Measurements from ENCODE around the gene CDK12. TPM values are rescaled to one million over a fixed set of nuclear protein-coding genes. Genes with fewer than 3 reads are reported as not detected.
"Not testable (repeated sequence)": the region's sequence is repeated elsewhere in the genome, so short reads cannot be mapped to it uniquely, and the experiment has no call there.

CDK12 gene
- total RNA-seq, 1 experiment from 2014 or later, result 30.4 TPM

GRCh38 chr17:39473310-39473709 lies 12.0 kb downstream of the CDK12 start:
- TF ChIP-seq EZH2phosphoT487 (IDR thresholded peaks at IDR 0.05; ENCODE audit: borderline replicate concordance, low read length) (no peak), CTCF (conservative IDR thresholded peaks at IDR 0.05; ENCODE audit: low read depth, low read length) (no peak), EZH2 (IDR thresholded peaks at IDR 0.05; ENCODE audit: low read length, unreplicated experiment) (no peak)
- H3K27ac ChIP-seq (ENCODE audit: low read length), result no peak overlapping the region
- H3K27me3 ChIP-seq (ENCODE audit: low read length), result no peaks in the 10 kb centered on the region
- H3K9me3 ChIP-seq (ENCODE audit: low read length), result no peaks in the 10 kb centered on the region
- CTCF ChIA-PET, result no interaction called here
- DNase-seq, result no peak
- no peak overlapping the region for H2AFZ ChIP-seq (ENCODE audit: low read length)
- H3K4me3 ChIP-seq (ENCODE audit: low read length), result no peak overlapping the region
- no peaks in the 10 kb centered on the region for H3F3A ChIP-seq (ENCODE audit: low read length, unreplicated experiment)
- peaks cover 21% of the 10 kb centered on the region for H3K36me3 ChIP-seq (ENCODE audit: low read depth, low read length)
- H3K9me2 ChIP-seq (replicated peaks; ENCODE audit: low read length), result no peaks in the 10 kb centered on the region
- no peak overlapping the region for H3K9ac ChIP-seq (ENCODE audit: low read length)
- no peak overlapping the region for H3K4me2 ChIP-seq (ENCODE audit: low read length)
- POLR2A ChIA-PET (ENCODE audit: unreplicated experiment), result no interaction called here
- ATAC-seq, result no peak
- H3K79me2 ChIP-seq (ENCODE audit: low read length), result peaks cover 31% of the 10 kb centered on the region
- H4K20me1 ChIP-seq (ENCODE audit: low read length), result 0 out of 2 replicates have a peak, but pooled peaks cover 6% of the 10 kb centered on the region
- BruUV-seq (replicated peaks), result no TSS peak
- intact Hi-C loops (cut with micrococcal nuclease), result no loop called here
- H3K4me1 ChIP-seq (ENCODE audit: insufficient read depth, low read length), result no peaks in the 10 kb centered on the region

GRCh38 chr17:39479631-39480030 lies 18.3 kb downstream of the CDK12 start:
- DNase-seq; H2AFZ ChIP-seq (ENCODE audit: low read length); H3K4me1 ChIP-seq (ENCODE audit: insufficient read depth, low read length); H3K4me3 ChIP-seq (ENCODE audit: low read length); intact Hi-C loops (cut with micrococcal nuclease); H3K27me3 ChIP-seq (ENCODE audit: low read length); BruUV-seq (replicated peaks); H3K4me2 ChIP-seq (ENCODE audit: low read length); H3K9me2 ChIP-seq (replicated peaks; ENCODE audit: low read length); H3K9ac ChIP-seq (ENCODE audit: low read length); ATAC-seq; H3K9me3 ChIP-seq (ENCODE audit: low read length); H3F3A ChIP-seq (ENCODE audit: low read length, unreplicated experiment); H3K36me3 ChIP-seq (ENCODE audit: low read depth, low read length); CTCF ChIA-PET; H4K20me1 ChIP-seq (ENCODE audit: low read length); H3K27ac ChIP-seq (ENCODE audit: low read length): not testable (repeated sequence)
- peaks cover 16% of the 10 kb centered on the region for H3K79me2 ChIP-seq (ENCODE audit: low read length)
- POLR2A ChIA-PET (ENCODE audit: unreplicated experiment), result interaction anchor here (0.6 kb wide), 2 partner anchors 14 to 18 kb away, joined by 4 to 7 read pairs; no protein-coding TSS in a partner anchor

GRCh38 chr17:39483506-39483905 lies 22.2 kb downstream of the CDK12 start:
- Histone ChIP-seq H3K27ac (ENCODE audit: low read length) (no peak overlapping the region), H3K9me2 (replicated peaks; ENCODE audit: low read length) (no peaks in the 10 kb centered on the region), H3F3A (ENCODE audit: low read length, unreplicated experiment) (no peaks in the 10 kb centered on the region), H3K27me3 (ENCODE audit: low read length) (no peaks in the 10 kb centered on the region), H3K79me2 (ENCODE audit: low read length) (peaks cover 25% of the 10 kb centered on the region), H3K4me2 (ENCODE audit: low read length) (no peak overlapping the region), H3K36me3 (ENCODE audit: low read depth, low read length) (peaks cover 10% of the 10 kb centered on the region), H3K4me1 (ENCODE audit: insufficient read depth, low read length) (peaks cover 12% of the 10 kb centered on the region; the same call in 1 of the 2 replicates), H3K9ac (ENCODE audit: low read length) (no peak overlapping the region), H3K9me3 (ENCODE audit: low read length) (no peaks in the 10 kb centered on the region), H3K4me3 (ENCODE audit: low read length) (no peak overlapping the region), H2AFZ (ENCODE audit: low read length) (no peak overlapping the region), H4K20me1 (ENCODE audit: low read length) (no peaks in the 10 kb centered on the region)
- no TSS peak for BruUV-seq (replicated peaks)
- intact Hi-C loops (cut with micrococcal nuclease), result no loop called here
- no peak for DNase-seq
- no peak for ATAC-seq
- TF ChIP-seq EZH2 (IDR thresholded peaks at IDR 0.05; ENCODE audit: low read length, unreplicated experiment) (no peak), CTCF (conservative IDR thresholded peaks at IDR 0.05; ENCODE audit: low read depth, low read length) (no peak), EZH2phosphoT487 (IDR thresholded peaks at IDR 0.05; ENCODE audit: borderline replicate concordance, low read length) (no peak)
- CTCF ChIA-PET, result interaction anchor here (0.7 kb wide), 1 partner anchor 38 kb away, joined by 5 read pairs; no protein-coding TSS in a partner anchor
- POLR2A ChIA-PET (ENCODE audit: unreplicated experiment), result no interaction called here

Data from PC-3 (cell line).